HG03039 (cell line): ENCODE measurements around the gene PTPN1.
"Not testable (repeated sequence)": the region's sequence is repeated elsewhere in the genome, so short reads cannot be mapped to it uniquely, and the experiment has no call there.

Source experiments
- ATAC-seq: cut with Tn5 transposase; IDR thresholded peaks from one replicate; pipeline ENCODE4 v1.9.1; 2021; ENCODE audit warnings: mild to moderate bottlenecking, moderate library complexity; ENCODE audit not compliant: unreplicated experiment

PTPN1 gene

DNA sequence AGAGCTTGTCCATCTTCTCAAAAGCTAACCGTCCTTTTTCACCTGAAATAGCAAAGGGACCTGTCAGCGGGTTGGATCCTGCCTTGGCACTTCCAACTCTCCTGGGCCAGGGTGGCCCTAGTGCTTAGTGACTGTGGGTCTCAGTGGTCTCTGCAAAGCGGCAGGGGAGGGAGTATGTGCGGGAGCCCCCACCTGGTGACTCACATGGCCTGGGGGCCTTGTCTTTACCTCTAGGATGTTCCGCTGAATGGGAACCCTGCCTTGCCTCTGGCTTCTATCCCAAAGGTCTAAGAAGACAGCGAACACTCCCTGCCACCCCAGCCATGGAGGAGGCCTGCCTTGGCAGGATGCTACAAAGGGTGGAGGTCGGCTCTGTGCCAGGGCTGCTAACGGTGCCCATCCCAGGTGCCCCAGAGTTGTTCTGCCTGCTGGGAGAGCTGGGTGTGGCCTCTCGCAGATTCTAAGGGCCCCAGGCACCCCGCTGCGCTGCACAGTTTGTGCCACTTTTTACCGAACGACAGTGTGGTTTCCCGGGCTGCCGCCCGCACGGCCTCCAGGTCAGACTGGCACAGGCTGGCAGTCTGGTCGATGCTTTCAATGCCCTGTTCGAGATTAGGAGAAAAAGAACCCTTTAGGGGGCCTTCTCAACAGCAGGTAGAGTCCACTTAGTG is 77.2 kb downstream of the PTPN1 start:
- no peak for ATAC-seq

- no peak for ATAC-seq
Observed at GRCh38 chr20:50588034-50588736, 78.0 kb downstream of the PTPN1 start.

DNA sequence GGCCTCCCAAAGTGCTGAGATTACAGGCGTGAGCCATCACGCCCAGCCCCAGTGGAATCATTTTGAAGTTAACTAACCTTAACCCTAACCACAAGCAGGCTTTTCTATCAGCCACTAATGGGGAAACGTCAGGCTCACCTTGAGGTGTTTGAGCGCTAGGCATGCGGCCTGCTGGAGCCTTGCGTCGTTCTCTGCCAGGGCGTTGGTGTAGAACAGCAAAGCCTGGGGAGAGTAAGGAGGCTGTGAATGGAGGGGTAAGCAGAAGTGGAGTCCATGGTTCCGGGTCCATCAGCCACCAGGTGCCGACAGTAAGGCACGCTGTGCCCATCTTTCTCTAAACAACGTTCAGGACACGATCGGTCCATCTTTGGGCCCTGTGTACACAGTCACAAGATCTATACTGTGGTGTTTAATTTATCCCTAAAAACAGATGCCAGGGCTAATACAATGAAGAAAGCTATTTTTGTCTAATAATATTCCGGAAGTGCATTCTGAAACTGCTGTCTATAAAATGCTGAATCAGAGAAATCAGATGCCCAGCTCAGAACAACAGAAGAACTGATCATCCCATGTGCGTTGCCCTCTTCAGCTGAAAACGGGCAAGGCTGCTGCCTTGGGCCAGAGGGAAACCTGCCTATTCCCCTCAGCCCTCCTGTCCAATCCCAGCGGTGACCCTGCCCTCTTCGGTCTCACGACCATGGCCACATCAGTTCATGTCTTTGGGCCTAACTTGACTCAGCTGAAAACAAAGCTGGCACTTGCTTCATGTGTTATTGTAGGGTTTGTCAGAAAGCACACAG is 79.6 kb downstream of the PTPN1 start:
- no peak for ATAC-seq

DNA sequence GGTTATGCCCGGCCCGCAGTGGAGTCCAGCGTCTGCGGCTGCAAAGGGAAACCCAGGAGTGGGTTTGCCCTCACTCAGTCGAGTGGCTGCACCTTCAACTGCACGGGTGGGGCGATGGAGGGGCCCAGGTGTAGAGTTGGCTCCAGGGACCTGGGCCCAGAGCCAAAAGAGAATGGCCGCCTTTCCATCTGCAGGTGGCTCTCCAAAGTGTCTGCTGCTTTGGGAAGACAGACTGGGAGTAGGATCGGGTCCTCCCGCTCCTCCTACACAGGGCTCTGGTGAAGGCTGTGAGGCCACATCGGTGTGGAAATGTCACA is 80.1 kb downstream of the PTPN1 start:
- no peak for ATAC-seq

- no peak for ATAC-seq
Observed at GRCh38 chr20:50591233-50591852, 81.2 kb downstream of the PTPN1 start.

DNA sequence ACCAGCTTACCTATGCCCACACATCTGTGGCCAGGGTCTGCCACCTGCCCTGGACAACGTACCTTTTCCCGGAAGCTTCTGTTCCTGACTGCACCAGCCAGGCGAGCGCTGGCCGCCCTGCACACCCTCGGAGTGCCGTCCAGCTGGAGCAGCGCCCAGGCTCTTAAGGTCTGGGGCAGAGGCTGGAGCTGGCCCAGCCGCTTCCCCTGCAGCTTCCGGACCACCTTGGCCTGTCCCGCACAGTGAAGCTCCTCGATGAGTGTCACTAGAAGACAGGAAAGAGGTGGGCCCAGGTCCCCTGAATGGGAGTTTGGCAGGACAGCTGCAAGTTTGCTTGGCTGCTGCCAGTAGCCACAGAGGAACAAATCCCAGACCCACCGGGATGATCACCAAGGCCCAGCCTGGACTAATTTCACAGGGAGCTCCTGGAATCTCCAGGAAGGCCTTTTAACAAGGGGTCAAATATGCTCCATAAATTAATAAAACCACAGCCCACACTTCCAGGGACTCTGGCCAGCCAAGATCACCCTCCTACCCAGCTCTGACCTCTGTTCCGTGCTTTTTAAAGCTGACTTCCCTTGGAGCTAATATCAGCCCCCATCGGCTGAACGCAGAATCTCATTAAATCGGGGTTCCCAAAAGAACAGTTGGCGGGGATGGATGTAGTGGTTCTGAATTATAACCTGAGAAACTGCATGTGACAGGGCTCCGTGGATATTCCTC is 82.3 kb downstream of the PTPN1 start:
- ATAC-seq = no peak

DNA sequence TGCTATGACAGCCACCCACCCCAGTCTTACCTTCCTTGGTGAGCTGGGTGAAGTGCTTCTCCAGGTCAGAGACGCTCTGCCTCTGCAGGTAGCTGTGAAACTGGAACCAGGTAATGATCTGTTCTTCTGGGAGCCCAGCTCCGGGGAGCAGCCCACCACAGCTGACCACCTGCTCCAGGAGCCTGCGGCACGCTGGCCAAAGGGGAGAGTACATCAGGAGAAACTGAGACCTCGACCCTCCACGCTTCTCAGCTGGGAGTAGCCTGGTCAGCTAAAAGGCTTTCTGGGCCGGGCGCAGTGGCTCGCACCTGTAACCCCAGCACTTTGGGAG is 82.8 kb downstream of the PTPN1 start:
- ATAC-seq = no peak

GRCh38 chr20:50594231-50594590 is 84.0 kb downstream of the PTPN1 start:
- no peak for ATAC-seq

- ATAC-seq = no peak
Observed at GRCh38 chr20:50594591-50595432, 84.6 kb downstream of the PTPN1 start.

DNA sequence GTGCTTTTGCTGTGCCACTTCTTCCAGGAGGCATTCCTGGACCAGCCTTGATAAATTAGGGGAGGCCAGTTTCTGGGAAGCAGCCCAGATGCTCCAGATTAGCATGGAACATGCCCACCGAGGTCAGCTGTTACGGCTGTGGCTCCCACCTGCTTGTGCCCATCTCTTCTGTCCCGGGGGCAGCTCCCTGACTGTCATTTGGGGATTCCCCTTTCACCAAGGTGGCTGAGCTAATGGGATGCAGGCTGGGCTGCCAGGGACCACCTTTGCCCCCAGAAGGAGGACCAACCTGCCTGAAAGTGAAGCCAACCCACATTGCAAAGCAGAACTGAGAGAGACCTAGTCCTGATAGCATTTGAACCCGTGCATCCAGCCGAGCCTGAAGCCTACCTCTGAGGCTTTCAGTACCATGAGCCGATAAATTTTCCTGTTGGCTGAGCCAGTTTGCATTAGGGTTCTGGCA is 85.3 kb downstream of the PTPN1 start:
- no peak for ATAC-seq

- no peak for ATAC-seq
Observed at GRCh38 chr20:50595988-50596693, 86.0 kb downstream of the PTPN1 start.

GRCh38 chr20:50596694-50597021 is 86.5 kb downstream of the PTPN1 start:
- ATAC-seq = no peak

DNA sequence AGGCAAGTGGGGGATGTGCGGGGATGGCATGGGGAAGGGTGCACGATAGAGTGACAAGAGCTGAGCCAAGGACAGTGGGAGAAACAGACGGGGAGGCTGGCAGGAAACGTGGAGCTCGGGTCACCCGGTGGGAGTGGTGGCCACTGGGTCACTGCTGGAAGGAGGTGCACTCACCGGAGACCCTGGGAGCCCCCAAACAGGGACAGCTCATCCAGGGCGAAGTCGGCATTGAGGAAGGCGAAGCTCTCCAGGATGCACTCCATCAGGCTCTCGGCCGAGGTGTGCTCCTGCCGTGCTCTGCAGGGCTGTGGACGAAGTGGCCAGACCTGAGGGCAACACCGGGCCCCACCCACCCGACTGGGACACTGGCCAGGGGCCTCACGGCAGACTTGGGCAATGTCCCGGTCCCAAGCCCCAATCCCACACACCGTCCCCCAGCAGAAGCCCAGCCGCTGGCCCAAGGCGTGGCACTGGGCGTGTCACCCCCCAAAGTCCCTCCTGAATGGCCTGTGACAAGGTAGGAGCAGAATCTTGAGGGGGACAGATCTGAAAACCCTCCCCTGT is 87.3 kb downstream of the PTPN1 start:
- no peak for ATAC-seq

- no peak for ATAC-seq
Observed at GRCh38 chr20:50598074-50598473, 87.9 kb downstream of the PTPN1 start.

DNA sequence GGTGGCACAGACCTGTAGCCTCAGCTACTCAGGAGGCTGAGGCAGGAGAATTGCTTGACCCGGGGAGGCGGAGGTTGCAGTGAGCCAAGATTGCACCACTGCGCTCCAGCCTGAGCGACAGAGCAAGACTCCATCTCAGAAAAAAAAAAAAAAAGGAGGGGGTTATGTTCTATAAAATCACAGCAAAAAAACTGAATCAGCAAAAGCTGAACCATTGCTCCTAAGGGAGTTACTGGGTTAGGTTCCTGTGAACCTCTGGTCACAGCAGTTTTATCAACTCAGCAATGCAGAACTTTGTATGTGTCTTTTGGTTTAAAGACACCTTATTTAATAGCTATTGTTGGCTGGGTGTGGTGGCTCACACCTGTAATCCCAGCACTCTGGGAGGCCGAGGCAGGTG is 88.6 kb downstream of the PTPN1 start:
- ATAC-seq = not testable (repeated sequence)

DNA sequence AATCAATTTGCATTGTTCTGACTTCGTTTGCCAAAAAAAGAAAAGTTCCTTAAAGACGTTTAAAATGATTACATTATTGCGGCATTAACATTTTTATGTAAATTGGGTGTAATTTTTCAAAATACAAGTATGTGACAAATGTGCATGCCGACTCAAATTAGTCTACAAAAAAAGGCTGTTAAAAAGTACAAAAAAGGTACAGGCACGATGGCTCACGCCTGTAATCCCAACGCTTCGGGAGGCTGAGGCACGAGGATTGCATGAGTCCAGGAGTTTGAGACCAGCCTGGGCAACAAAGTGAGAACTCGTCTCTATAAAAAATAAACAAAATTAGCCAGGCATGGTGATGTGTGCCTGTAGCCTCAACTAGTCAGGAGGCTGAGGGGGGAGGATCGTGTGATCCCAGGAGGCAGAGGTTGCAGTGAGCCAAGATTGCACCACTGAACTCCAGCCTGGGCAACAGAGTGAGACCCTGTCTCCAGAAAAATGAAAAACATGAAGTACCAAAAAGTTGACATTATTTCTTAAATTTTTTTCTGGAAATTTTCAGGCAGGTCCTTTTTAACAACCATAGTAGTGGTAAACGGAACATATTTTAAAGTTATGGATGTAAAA is 90.2 kb downstream of the PTPN1 start:
- no peak for ATAC-seq

GRCh38 chr20:50601511-50602431 is 91.6 kb downstream of the PTPN1 start:
- ATAC-seq = no peak
